Neural cell (in vitro differentiated cells): ENCODE measurements around the gene CEP89.

Experiments
- CTCF ChIP-seq: fragments of 450-650 bp; IDR thresholded peaks from 2 replicates; pipeline ENCODE4 v1.5.1; 2014; ENCODE audit warnings: antibody characterized with exemption, mild to moderate bottlenecking, moderate library complexity; ENCODE audit not compliant: poor library complexity, severe bottlenecking
- EP300 ChIP-seq: fragments of 450-650 bp; conservative IDR thresholded peaks from 2 replicates; pipeline ENCODE4 v1.6.1; 2014; ENCODE audit warnings: antibody characterized with exemption, mild to moderate bottlenecking, moderate library complexity; ENCODE audit not compliant: poor library complexity, severe bottlenecking
- EZH2 ChIP-seq: fragments of 200-600, 300-800 bp; shearing (Covaris generic), sonication (generic); IDR thresholded peaks from 2 replicates; pipeline ENCODE4 v1.6.1; 2014; ENCODE audit warnings: antibody characterized with exemption, low read length, borderline replicate concordance, mild to moderate bottlenecking; ENCODE audit not compliant: insufficient read depth, poor library complexity, severe bottlenecking
- MXI1 ChIP-seq: fragments of 450-650 bp; conservative IDR thresholded peaks from 2 replicates; pipeline ENCODE4 v1.6.1; 2014; ENCODE audit warnings: antibody characterized with exemption, mild to moderate bottlenecking; ENCODE audit not compliant: poor library complexity, severe bottlenecking
- POLR2AphosphoS5 ChIP-seq: IDR thresholded peaks from 2 replicates; pipeline ENCODE4 v1.6.1; 2012

- no peak for TF ChIP-seq POLR2AphosphoS5
- TF ChIP-seq CTCF, result no peak
- TF ChIP-seq EZH2, result no peak
- no peak for TF ChIP-seq EP300
- TF ChIP-seq MXI1, result no peak
These were observed 105.7 kb downstream of the CEP89 start for GRCh38 chr19:32866061-32866460.
